CD4-positive, alpha-beta T cell treated with Interleukin-15 for 4 hours (primary cell): ENCODE results near the gene PSG2.
"Not testable (repeated sequence)": the region's sequence is repeated elsewhere in the genome, so short reads cannot be mapped to it uniquely, and the experiment has no call there.

ENCODE experiments used
- DNase-seq: peaks from one replicate; pipeline ENCODE4 v3.0.0-alpha.2; 2020; ENCODE audit warnings: low spot score

PSG2 gene

GRCh38 chr19:43077881-43078280 is 4.6 kb downstream of the PSG2 start:
- not testable (repeated sequence) for DNase-seq

- DNase-seq, result not testable (repeated sequence)
Observed at GRCh38 chr19:43062418-43062817, 20.1 kb downstream of the PSG2 start.

GRCh38 chr19:43061326-43061725 is 21.2 kb downstream of the PSG2 start:
- DNase-seq, result not testable (repeated sequence)

GRCh38 chr19:43060254-43060653 is 22.2 kb downstream of the PSG2 start:
- DNase-seq, result not testable (repeated sequence)

- not testable (repeated sequence) for DNase-seq
Observed at GRCh38 chr19:43059482-43059881, 23.0 kb downstream of the PSG2 start.

- DNase-seq, result not testable (repeated sequence)
Observed at GRCh38 chr19:43058440-43058839, 24.1 kb downstream of the PSG2 start.

GRCh38 chr19:43047966-43048365 is 34.5 kb downstream of the PSG2 start:
- DNase-seq, result not testable (repeated sequence)

GRCh38 chr19:43046578-43046977 is 35.9 kb downstream of the PSG2 start:
- DNase-seq, result not testable (repeated sequence)

- not testable (repeated sequence) for DNase-seq
Observed at GRCh38 chr19:43043492-43044180, 38.9 kb downstream of the PSG2 start.

GRCh38 chr19:43031645-43032044 is 50.9 kb downstream of the PSG2 start:
- DNase-seq, result not testable (repeated sequence)

GRCh38 chr19:43028866-43029265 is 53.6 kb downstream of the PSG2 start:
- DNase-seq, result no peak

GRCh38 chr19:43027985-43028384 is 54.5 kb downstream of the PSG2 start:
- not testable (repeated sequence) for DNase-seq

GRCh38 chr19:43027061-43027460 is 55.4 kb downstream of the PSG2 start:
- DNase-seq, result not testable (repeated sequence)

- DNase-seq, result not testable (repeated sequence)
Observed at GRCh38 chr19:43026369-43026768, 56.1 kb downstream of the PSG2 start, which contains the start of gene PSG11. PSG11 (minus strand) TSS chr19:43026469; CDS start chr19:43026372, 97 bp downstream.

- DNase-seq, result not testable (repeated sequence)
Observed at GRCh38 chr19:43022098-43022497, 60.4 kb downstream of the PSG2 start.

GRCh38 chr19:43021629-43022028 is 60.9 kb downstream of the PSG2 start:
- not testable (repeated sequence) for DNase-seq

- DNase-seq, result not testable (repeated sequence)
Observed at GRCh38 chr19:43019588-43019987, 62.9 kb downstream of the PSG2 start.
